Cerebellar nuclear complex (tissue), 1 donor: ENCODE results near the gene KCTD4.

ENCODE experiments used
- DNase-seq, 2 experiments: peaks; one replicate each; lab custom pipeline; 2025; lab: John Stamatoyannopoulos, UW

The KCTD4 gene

DNA sequence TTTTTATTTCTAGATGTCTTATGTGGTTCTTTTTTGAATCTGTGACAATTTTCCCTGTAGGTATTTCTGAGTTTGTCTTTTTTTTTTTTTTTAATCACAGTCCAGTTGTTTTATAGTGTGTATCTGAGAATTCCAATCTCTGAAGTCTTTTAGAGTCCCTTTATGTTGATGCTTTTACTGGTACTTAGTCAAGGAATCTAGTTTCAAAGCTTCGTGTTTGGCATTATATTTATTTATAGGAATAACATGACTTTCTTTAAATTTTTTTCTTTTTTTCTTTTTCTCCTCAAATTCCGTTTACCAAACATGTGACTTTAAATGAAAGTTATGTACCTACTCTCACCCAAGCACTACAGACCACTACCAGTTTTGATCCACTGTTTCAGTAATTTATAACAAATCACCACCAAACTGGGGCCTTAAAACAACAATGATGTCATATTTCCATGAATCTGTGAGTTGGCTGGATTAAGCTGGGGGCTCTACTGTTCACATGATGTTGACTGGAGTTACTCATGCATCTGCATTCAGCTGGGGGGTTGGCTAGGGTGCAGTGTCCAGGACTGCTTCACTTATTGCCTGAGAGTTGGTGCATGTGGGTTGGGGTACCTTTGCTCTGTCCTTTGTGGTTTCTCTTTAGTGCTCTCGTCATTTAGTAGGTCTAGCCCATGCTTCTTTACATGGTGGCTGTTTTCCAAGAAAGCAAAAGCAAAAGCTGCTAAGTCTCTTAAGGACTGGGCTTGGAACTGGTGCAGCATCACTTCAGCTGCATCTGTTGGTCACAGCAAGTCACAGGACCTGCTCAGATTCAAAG, 22.3 kb downstream of the KCTD4 start:
- DNase-seq = no peak

DNA sequence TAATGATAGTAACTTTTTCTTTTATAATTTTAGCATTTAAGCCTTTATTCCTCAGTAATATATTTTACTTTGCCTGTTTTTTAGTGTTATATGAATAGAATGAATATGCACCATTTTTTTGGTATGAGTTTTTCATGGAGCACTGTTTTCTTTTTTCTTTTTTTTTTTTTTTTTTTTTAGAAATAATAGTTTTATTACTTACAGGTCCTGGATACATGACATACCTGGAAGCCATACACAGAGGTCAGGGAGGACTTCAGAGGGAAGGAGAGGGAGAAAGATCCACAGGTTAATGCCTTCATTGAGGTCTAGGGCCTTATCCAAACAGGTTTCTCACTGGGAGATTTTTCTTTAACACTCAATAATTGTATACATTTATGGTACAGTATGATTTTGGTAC, 26.4 kb downstream of the KCTD4 start:
- no peak for DNase-seq

DNA sequence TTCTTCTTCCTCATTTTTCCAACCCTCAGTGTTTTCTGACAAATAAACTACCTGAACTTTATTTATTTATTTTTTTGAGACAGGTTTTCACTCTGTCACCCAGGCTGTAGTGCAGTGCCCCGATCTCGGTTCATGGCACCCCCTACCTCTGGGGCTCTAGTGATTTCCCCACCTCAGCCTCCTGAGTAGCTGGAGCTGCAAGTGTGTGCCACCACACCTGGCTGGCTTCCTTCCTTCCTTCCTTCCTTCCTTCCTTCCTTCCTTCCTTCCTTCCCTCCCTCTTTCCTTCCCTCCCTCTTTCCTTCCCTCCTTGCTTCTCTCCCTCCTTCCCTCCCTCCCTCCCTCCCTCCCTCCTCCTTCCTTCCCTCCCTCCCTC, 32.3 kb downstream of the KCTD4 start:
- no peak for DNase-seq

DNA sequence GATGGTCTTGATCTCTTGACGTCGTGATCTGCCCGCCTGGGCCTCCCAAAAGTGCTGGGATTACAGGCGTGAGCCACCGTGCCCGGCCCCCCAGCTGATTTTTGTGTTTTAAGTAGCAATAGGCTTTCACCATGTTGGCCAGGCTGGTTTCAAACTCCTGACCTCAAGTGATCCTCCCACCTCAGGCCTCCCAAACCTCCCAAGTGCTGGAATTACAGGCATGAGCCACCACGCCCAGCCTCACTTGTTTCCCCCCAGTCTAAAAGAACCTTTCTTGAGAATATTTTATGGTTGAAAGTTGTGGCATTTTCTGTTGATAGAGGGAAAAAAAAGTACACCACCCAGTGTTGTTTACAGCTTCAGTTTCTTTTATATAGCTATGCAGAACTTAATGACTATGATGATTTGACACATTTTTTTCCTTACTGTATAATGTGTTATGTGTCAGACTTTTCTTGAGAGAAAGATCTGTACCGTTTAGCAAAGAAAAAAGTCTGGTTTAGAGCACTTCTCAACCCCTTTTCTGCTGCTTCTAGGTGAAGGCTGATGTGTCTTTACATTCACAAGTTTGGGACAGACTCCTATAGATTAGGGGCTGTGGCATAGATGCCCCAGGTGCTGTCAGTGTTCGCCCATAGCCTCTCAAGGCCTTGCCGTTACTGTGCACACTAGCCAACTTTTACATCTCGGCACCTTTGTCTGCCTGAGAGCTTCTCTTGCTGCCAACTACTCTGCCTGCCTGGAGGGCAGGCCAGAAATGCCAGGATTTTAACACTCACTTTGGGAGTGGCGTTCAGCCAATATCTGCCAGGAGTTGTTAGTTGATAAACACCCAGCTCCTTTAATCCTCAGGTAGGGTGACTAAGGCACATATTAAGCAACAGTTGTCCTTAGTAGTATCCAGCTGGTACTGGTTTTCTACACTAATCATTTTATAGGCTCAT, 33.0 kb downstream of the KCTD4 start:
- DNase-seq = no peak

DNA sequence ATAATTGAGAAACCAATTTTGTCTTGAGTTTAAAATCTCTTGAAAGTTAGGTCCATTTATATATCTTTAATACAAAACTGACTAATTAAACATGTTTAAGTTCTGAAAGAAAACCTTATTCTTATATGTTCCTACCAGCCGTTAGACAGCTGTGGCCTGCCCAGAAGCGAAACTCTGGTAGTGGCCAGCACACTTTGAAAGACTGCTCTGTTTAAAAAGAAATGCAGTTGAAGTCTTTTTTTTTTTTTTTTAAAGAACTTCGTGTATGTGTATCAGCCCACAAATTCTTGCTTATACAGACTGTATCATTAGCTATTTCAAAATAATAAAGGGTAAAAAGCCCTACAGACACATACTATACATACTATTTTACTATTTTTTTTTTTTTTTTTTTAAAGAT, 34.0 kb downstream of the KCTD4 start:
- no peak for DNase-seq

DNA sequence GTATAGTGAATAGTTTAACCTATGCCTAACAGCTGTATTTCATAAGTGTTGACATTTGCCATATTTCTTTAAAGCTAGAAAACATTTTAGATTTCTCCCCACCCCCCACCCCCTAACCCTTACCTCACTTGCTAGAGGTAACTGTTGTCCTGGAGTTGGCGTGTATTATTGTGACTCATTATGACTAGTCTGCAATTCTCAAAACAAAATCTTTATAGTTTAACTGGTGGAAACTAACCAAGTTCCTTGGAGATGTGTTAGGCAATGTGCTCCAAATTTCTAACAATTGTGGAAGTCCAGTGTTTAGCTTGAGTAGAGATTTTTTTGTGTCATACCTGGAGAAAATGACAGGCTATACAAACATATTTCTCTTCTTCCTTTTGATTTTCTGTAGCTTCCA, 38.0 kb downstream of the KCTD4 start:
- DNase-seq = no peak

DNA sequence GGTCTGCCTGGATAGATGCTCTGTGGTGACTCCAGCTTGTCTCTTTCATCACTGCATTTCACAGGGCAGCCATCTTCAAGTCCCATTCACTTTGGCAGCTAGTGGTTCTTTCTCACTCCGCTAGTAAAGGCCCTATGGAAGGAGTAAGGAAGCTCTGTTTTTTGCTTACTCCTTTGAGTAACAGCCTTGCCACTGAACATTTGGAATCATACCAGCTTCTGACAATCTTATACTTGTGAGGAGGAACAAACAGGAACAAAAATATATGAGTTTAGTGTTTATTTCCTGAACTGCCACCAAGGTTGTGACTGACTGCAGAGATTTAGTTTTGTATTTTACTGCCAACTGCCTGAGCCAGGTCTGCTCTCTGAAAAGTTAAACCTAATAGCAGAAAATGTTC, 38.7 kb downstream of the KCTD4 start:
- DNase-seq = no peak

DNA sequence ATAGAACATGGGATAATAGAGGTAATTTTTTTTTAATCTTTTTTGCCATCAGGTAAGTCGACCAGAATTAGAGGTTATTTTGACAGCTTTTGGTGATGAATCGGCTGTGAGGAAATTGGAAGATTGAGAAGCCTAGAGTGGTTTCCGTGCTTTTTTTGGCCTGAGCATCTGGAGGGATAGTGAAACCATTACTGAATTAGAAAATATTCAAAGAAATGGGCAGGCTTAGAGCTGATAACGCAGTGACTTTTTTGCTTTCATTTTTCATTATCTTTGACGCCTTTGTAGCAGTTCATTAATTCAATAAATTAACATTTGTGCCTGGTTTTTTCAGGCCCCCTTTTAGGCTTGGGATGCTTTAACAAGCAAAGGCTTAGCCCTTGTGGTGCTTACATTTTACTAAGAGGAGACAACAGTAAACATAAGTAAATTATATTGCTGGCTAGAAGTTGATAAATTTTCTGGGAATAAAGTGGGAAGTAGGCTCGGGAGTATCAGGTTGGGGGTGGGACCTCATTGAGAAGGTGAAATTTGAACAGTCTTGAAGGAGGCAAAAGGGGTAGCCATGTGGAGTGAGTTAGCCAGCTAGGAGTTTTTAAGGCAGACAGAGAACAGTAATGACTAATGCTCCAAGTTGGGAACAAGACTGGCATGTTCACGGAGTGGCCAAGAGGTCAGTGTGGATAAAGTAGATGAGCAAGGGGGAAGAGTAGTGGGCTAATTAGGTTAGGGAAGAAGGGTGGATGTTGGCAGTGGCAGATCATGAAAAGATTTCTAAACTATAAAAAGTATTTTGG, 44.1 kb downstream of the KCTD4 start:
- DNase-seq = no peak

DNA sequence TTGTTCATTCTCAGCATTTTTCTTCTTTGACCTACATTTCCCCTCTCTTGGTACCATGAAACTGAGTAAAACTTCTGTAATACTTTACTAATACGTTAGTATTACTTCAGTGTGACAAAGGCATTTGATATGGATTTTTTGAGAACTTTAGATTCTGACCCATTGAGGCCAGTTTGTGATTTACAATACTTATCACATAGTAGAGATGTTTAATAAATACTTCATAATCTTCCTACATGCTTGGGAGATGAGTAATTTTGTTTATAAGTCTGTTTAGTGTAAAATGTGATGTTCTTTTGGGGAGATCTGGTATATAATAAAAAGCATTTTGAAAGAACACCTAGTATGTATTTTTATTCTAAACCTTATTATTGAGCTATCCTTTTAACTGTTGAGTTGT, 50.9 kb downstream of the KCTD4 start:
- DNase-seq = no peak

DNA sequence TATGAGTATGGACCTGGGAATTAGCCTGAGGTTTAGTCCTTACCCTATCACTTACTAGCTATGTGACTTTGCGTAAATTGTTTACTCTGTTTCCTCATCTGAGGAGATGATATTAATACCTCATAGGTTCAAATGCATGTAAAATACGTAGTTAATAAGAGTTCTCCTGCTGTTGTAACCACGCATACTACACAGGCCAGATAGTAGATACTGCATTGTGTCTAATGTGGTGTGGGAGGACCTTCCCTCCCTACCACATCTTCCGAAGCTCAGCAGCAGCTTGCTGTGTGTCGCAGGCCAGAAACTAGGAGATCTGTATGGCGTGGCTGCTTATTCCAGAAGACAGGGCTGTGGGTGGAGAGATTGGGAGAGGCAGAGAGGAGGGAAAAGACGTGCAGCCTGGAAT, 57.5 kb downstream of the KCTD4 start:
- no peak for DNase-seq
